ENCODE results near the gene FAM53A.
A peak's percentile ranks its signal among the peaks of the same experiment; 100 is the strongest.

The FAM53A gene

DNA sequence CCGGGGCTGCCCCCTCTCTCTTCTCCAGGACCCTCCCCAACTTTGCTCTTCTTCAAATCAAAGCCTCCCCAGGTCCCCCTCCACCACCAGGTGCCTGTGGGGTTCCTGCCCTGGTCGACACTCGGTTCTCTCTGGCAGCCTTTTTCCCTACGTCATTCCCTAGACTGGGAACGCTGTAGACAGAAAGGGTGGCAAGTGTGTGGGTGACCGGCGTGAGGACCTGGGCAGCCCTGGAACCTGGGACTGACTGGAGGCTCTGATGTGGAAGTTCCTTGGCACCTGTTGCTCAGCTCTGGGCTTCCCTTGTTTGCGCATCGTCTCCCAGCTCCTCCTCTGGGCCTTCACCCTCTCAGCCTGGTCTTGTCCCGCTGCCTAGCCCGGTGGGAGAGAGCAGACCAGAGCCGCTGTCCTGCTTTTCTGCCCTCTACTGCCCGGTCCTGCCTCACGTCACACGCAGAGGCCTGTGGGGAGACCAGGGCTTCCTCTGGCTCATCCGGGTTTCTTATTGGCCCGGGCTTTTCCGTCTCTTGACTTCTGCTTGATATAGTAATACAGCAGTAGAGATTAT lies 38.5 kb upstream of the FAM53A start:
- Histone ChIP-seq H3K9ac (ENCODE audit: low read length) (peak overlapping the region; percentile 86), H3K9me3 (ENCODE audit: control insufficient read depth, insufficient read depth, low read depth, low read length) (no peaks in the 10 kb centered on the region), H3K36me3 (ENCODE audit: control insufficient read depth, insufficient read depth, low read length) (peaks cover 53% of the 10 kb centered on the region), H3K27ac (ENCODE audit: low read depth, low read length) (no peak overlapping the region), H3K4me3 (ENCODE audit: low read depth, low read length) (peak overlapping the region; percentile 94), H3K4me1 (ENCODE audit: control insufficient read depth, insufficient read depth, low read length) (peaks cover 13% of the 10 kb centered on the region), H3K27me3 (ENCODE audit: control insufficient read depth, insufficient read depth, low read length) (no peaks in the 10 kb centered on the region)

DNA sequence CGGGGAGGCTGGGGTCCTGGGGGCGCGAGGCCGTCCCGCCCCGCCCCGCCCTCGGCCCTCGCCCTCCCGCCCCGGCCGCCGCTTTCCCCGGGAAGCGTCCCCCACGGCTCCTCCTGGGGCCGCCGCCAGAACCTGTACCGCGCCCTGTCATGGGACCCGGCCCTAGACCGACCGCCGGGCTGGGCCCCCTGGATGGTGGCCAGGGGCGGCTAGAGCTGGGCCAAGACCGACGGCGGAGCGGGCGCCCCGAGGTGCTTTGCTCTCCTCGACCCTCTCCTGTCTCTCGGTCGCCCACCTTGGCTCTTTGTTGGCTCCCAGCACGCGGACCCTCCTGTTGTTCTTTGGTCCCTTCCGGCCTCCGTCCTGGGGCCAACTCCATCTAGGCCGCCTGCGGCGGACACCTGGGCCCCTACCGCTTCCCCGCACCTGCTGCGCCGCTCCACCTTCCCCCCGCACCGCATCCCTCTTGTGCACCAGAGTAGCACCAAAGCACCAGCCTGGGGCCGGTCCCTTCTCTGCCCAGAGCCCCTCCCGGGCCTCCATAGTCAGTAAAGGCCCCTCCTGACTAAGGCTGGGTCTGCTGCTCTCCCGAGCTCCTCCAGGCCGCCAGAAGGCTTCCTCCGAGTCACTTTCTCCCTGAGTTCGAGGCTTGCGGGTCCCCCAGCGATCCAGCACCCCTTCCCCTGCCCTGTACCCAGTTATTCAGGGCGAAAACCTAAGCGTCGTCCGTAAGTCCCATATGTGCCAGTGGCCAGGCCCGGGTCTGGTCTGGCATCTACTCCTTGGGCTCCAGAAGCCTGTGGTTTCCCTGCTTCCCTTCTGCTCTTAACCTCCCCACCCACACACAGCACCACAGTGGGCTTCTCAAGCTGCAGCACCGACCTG lies 37.8 kb upstream of the FAM53A start:
- Histone ChIP-seq H3K9ac (ENCODE audit: low read length) (peak overlapping the region; percentile 86), H3K9me3 (ENCODE audit: control insufficient read depth, insufficient read depth, low read depth, low read length) (no peaks in the 10 kb centered on the region), H3K27ac (ENCODE audit: low read depth, low read length) (peak overlapping the region; percentile 70), H3K4me1 (ENCODE audit: control insufficient read depth, insufficient read depth, low read length) (peaks cover 13% of the 10 kb centered on the region), H3K27me3 (ENCODE audit: control insufficient read depth, insufficient read depth, low read length) (no peaks in the 10 kb centered on the region), H3K36me3 (ENCODE audit: control insufficient read depth, insufficient read depth, low read length) (peaks cover 51% of the 10 kb centered on the region), H3K4me3 (ENCODE audit: low read depth, low read length) (peak overlapping the region; percentile 94)

DNA sequence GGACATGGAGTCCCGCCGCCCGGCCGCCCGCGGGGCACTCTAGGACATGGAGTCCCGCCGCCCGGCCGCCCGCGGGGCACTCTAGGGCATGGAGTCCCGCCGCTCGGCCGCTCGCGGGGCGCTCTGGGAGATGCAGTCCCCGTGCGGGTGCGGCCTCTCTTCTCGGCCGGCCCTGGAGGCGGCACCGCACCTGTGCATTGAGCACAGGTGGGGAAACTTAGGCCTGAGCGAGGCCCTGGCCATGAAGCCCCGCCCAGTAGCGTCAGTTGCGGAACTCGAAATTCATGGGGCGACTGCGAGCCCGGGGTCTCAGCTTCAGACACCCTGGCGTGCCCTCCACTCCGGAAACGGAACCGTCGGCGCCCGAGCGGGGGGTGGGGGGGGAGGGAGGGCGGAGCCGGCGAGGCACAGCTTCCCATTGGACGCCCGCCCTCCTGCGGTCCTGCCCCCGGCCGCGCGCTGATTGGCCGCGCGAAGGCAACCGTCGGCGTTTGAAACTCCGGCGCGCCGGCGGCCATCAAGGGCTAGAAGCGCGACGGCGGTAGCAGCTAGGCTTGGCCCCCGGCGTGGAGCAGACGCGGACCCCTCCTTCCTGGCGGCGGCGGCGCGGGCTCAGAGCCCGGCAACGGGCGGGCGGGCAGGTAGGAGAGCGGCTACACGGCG lies 37.0 kb upstream of the FAM53A start, which contains the start of the genes TACC3 and TMEM129:
Gene TACC3, plus strand, starts transcription at position 519 of the 663 bp plus-strand sequence. CDS start 1,901 bp downstream, outside the sequence.
Gene TMEM129, minus strand, starts transcription at position 321 of the 663 bp plus-strand sequence. CDS start 486 bp downstream, outside the sequence.
- H3K4me3 ChIP-seq (ENCODE audit: low read depth, low read length) = peak within 1 kb of the TSS; percentile 94
- peak within 1 kb of the TSS; percentile 70 for H3K27ac ChIP-seq (ENCODE audit: low read depth, low read length)
- H3K4me1 ChIP-seq (ENCODE audit: control insufficient read depth, insufficient read depth, low read length) = peaks cover 13% of the 10 kb centered on the region
- H3K36me3 ChIP-seq (ENCODE audit: control insufficient read depth, insufficient read depth, low read length) = peaks cover 50% of the 10 kb centered on the region
- H3K9ac ChIP-seq (ENCODE audit: low read length) = peak within 1 kb of the TSS; percentile 91
- no peaks in the 10 kb centered on the region for H3K27me3 ChIP-seq (ENCODE audit: control insufficient read depth, insufficient read depth, low read length)
- H3K9me3 ChIP-seq (ENCODE audit: control insufficient read depth, insufficient read depth, low read depth, low read length) = no peaks in the 10 kb centered on the region

DNA sequence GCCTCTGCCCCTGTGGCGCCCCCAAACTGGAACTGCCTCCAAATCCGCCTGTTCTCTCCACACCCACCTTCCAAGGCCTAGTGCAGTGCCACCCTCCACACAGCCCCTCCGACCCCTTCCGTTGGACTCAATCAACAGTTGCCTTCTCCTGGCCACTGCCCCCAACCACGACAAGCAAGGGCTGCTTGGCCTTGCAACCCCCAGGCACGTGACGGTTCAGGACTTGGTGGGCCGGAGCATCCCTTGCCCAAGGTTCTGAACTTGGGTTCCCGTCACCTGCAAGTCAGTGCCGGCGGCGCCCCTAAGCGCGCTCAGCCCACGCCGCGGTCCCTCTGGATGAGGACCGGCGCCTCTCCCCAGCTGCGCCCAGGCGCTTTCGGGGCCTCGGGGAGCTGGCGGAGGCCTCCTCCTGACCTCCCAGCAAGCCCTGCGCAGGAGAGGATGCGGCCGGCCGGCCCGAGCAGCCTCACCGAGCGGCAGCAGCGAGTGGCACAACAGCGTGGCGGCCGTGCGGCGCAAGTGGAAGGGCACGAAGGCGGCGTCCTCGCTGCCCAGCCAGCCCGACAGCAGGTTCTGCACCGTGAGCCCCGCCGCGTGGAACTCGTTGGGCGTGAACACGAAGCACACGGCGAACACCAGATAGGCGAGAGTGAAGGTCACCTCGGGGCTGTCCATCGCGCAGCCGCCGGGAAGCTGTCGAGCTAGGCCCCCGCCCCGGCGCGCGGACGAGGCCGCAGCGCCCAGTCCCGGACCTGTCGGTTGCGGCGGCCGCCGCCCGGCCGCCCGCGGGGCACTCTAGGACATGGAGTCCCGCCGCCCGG lies 36.3 kb upstream of the FAM53A start:
- peak overlapping the region; percentile 94 for H3K4me3 ChIP-seq (ENCODE audit: low read depth, low read length)
- H3K36me3 ChIP-seq (ENCODE audit: control insufficient read depth, insufficient read depth, low read length) = peaks cover 42% of the 10 kb centered on the region
- peak overlapping the region; percentile 91 for H3K9ac ChIP-seq (ENCODE audit: low read length)
- no peaks in the 10 kb centered on the region for H3K9me3 ChIP-seq (ENCODE audit: control insufficient read depth, insufficient read depth, low read depth, low read length)
- H3K27ac ChIP-seq (ENCODE audit: low read depth, low read length) = peak overlapping the region; percentile 13; the same call in 1 of the 2 replicates
- peaks cover 13% of the 10 kb centered on the region for H3K4me1 ChIP-seq (ENCODE audit: control insufficient read depth, insufficient read depth, low read length)
- H3K27me3 ChIP-seq (ENCODE audit: control insufficient read depth, insufficient read depth, low read length) = no peaks in the 10 kb centered on the region

DNA sequence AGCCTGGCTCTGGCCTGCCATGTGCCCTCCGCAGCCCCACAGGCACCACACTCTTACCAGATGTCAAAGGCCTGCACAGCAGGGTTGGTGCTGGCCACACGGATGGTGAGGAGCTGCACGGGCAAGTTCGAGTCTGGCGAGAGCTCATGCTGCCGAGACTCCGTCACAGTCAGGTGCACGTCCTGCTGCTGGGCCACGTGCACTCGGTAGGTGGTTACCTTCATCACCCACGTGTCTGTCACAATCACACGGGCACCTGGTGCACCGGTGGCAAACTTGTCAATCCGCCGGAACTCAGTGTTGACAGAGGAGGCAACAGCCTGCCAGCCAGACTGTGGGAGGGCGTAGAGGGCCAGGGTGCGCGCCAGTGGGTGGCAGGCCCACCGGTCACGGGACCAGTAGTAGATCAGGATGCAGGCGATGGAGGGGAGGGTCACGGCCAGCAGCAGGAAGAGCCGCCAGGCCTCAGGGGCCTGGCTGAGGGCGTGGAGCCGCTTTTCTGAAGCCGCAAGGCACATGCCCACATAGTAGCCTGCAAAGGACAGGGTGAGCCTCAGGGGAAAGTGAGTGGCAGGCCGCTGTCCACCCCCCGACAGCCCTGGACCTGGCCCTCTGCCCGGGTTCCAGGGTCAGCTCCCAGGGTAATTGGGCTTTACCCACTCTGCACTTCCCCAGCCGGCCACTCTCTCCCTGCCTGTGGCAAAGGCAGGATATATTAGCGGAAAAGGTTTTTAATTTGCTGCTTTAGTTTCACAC lies 34.2 kb upstream of the FAM53A start:
- Histone ChIP-seq H3K9me3 (ENCODE audit: control insufficient read depth, insufficient read depth, low read depth, low read length) (no peaks in the 10 kb centered on the region), H3K36me3 (ENCODE audit: control insufficient read depth, insufficient read depth, low read length) (peaks cover 23% of the 10 kb centered on the region), H3K27ac (ENCODE audit: low read depth, low read length) (no peak overlapping the region), H3K4me3 (ENCODE audit: low read depth, low read length) (no peak overlapping the region), H3K27me3 (ENCODE audit: control insufficient read depth, insufficient read depth, low read length) (no peaks in the 10 kb centered on the region), H3K4me1 (ENCODE audit: control insufficient read depth, insufficient read depth, low read length) (peaks cover 16% of the 10 kb centered on the region), H3K9ac (ENCODE audit: low read length) (no peak overlapping the region)

GRCh38 chr4:1717129-1718094 lies 33.3 kb upstream of the FAM53A start:
- Histone ChIP-seq H3K9me3 (ENCODE audit: control insufficient read depth, insufficient read depth, low read depth, low read length) (no peaks in the 10 kb centered on the region), H3K27ac (ENCODE audit: low read depth, low read length) (no peak overlapping the region), H3K27me3 (ENCODE audit: control insufficient read depth, insufficient read depth, low read length) (no peaks in the 10 kb centered on the region), H3K4me3 (ENCODE audit: low read depth, low read length) (no peak overlapping the region), H3K36me3 (ENCODE audit: control insufficient read depth, insufficient read depth, low read length) (peaks cover 19% of the 10 kb centered on the region), H3K4me1 (ENCODE audit: control insufficient read depth, insufficient read depth, low read length) (peaks cover 11% of the 10 kb centered on the region), H3K9ac (ENCODE audit: low read length) (no peak overlapping the region)

DNA sequence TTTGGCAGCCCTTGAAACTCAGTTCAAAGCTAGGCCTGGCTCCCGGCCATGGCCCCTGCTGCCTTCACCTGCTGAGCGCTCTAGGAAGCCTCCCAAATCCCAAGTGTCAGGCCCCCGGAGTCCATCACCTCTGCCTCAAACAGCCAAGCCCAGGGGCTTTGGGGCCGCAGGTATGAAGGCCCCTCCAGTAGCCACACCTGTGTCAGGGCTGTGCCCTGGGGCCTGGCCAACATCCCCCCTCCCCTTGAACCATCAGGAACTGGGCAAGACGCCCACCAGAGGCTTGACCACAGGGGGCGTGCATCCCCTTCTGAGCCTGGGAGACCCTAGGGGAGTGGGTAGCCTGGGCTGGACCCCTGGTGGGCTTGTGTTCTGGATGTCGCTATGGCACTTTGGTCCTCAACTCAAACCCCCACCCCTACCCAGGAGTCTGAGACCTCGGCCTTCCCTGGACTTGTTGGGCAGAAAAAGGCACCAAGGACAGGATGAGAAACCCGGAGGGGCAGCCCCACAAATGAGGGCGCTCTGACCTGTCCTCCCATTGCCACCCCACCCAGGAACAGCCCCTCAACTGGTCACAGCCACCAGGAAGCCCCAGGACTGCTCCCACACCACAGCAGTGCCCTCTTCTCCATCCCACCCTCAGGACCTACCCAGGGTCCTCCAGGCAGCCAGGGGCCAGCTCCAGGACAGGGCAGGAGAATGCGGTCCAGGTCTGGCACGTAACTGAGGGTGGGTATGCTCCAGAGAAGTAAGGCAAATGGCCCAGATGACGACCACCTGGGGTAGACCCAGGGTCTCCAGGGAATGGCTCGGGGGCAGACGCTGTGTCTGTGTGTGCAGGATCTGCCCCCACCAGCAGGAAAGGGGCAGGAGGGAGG lies 32.2 kb upstream of the FAM53A start:
- Histone ChIP-seq H3K27me3 (ENCODE audit: control insufficient read depth, insufficient read depth, low read length) (no peaks in the 10 kb centered on the region), H3K27ac (ENCODE audit: low read depth, low read length) (no peak overlapping the region), H3K9ac (ENCODE audit: low read length) (no peak overlapping the region), H3K36me3 (ENCODE audit: control insufficient read depth, insufficient read depth, low read length) (peaks cover 19% of the 10 kb centered on the region), H3K9me3 (ENCODE audit: control insufficient read depth, insufficient read depth, low read depth, low read length) (no peaks in the 10 kb centered on the region), H3K4me1 (ENCODE audit: control insufficient read depth, insufficient read depth, low read length) (peaks cover 10% of the 10 kb centered on the region; the same call in 1 of the 2 replicates), H3K4me3 (ENCODE audit: low read depth, low read length) (no peak overlapping the region)

- peaks cover 22% of the 10 kb centered on the region for H3K36me3 ChIP-seq (ENCODE audit: control insufficient read depth, insufficient read depth, low read length)
- no peaks in the 10 kb centered on the region for H3K27me3 ChIP-seq (ENCODE audit: control insufficient read depth, insufficient read depth, low read length)
- peaks cover 13% of the 10 kb centered on the region; the same call in 1 of the 2 replicates for H3K4me1 ChIP-seq (ENCODE audit: control insufficient read depth, insufficient read depth, low read length)
- H3K4me3 ChIP-seq (ENCODE audit: low read depth, low read length) = no peak overlapping the region
- H3K27ac ChIP-seq (ENCODE audit: low read depth, low read length) = no peak overlapping the region
- H3K9ac ChIP-seq (ENCODE audit: low read length) = no peak overlapping the region
- H3K9me3 ChIP-seq (ENCODE audit: control insufficient read depth, insufficient read depth, low read depth, low read length) = no peaks in the 10 kb centered on the region
Observed at GRCh38 chr4:1715002-1715758, 31.1 kb upstream of the FAM53A start.
